Activated T-helper 17 cell treated with anti-CD3 and anti-CD28 coated beads, Interleukin-2, amount 50 U/mL, for 72 hours (primary cell): ENCODE measurements around the gene MYO5A. TPM values are rescaled to one million over a fixed set of nuclear protein-coding genes. Genes with fewer than 3 reads are reported as not detected.

Source experiments
- ATAC-seq: fragments of 150-1000 bp; cut with Tn5 transposase; replicated peaks from 2 replicates; pipeline ENCODE4 v1.10.0; 2021; ENCODE audit warnings: mild to moderate bottlenecking, moderate library complexity
- H3K27ac Mint-ChIP-seq: one replicate; pipeline ENCODE4 v1.8.0; 2022; ENCODE audit warnings: mixed read lengths
- H3K27me3 Mint-ChIP-seq: one replicate; pipeline ENCODE4 v1.8.0; 2022; ENCODE audit warnings: mixed read lengths
- H3K36me3 Mint-ChIP-seq: one replicate; pipeline ENCODE4 v1.8.0; 2022; ENCODE audit warnings: low read depth, mild to moderate bottlenecking, mixed read lengths
- H3K4me1 Mint-ChIP-seq: one replicate; pipeline ENCODE4 v1.8.0; 2022; ENCODE audit warnings: mixed read lengths
- H3K4me3 Mint-ChIP-seq: one replicate; pipeline ENCODE4 v1.8.0; 2022; ENCODE audit warnings: mild to moderate bottlenecking, mixed read lengths
- H3K9me3 Mint-ChIP-seq: one replicate; pipeline ENCODE4 v1.8.0; 2022; ENCODE audit warnings: mixed read lengths
- total RNA-seq, 2 donors: library from RNA; stranded (reverse); gene quantifications; one replicate each; pipeline ENCODE4 v1.2.3, GENCODE V29; 2022

Gene MYO5A
- total RNA-seq, 2 donors from 2014 or later = 33.1 to 59.3 TPM

DNA sequence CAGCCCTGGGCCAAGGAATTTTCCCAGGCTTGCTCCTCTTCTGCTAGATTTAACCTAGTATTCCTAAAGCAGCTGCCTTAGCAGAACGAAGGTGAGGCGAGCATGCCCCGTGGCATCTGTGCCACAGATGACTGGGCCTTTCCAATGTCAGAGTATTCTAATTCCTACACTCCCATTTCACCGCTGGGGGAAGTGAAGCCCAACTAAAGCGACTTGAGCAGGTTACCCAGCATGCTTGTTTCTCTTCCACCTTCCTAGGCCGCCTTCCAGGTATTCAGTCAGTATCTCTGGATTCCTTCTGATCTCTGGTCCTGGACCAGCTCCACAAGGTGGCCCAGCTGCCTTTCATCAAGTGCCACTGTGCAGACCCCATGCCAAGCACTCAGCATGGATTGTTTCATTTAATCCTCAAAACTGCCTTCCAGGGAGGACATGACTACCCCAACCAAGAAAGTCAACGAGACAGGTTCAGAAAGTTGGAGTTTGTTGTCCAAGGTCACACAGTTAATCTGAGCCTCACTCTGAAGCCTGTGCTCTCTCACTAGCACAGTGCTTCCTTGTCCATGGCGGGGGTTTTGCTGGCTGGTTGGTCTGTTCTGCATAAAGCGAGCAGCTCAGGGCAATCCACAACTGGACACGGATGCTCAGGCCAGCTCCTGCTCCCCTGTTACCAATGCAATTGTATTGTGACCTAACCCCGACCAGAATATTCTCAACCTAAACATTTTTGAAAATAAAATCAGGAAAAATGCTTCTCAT lies 248.2 kb downstream of the MYO5A start:
- no peak for ATAC-seq
- no peaks in the 10 kb centered on the region for H3K36me3 Mint-ChIP-seq
- H3K27me3 Mint-ChIP-seq = peaks cover 7% of the 10 kb centered on the region
- no peaks in the 10 kb centered on the region for H3K9me3 Mint-ChIP-seq
- H3K4me1 Mint-ChIP-seq = no peaks in the 10 kb centered on the region
- H3K4me3 Mint-ChIP-seq = no peak overlapping the region
- no peak overlapping the region for H3K27ac Mint-ChIP-seq

DNA sequence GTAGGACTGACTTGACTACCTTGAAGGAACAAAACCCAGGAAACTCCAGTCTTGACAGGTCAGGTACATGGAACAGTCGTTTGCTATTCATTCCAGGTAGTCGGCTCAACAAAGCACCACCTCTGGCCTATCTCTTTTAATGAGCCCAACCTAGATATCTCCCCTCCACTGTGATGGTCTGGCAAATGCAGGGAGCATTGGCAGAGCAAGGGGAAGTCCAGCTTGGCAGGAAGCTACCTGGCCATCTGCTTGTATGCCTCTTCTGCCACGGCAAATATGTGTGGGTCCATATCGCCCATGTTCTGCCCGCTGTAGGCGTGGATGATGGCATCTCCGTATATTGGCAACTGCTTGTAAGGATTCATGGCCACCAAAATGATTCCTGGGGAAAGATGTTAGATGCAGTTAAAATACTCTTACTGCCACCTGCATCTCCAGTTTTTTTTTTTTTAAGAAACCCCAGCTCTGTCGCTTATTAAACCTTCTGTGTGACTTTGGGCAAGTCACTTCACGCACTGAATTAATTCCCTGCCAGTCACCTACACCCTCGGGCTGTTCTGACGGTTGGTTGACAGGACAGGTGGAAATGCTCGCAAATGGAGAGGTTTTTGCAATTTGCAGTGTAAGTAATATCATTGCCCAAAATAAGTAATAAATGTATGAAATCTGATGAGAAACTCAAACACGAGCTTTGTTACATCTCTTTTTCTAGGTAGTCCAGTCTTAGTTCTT lies 249.9 kb downstream of the MYO5A start:
- H3K4me1 Mint-ChIP-seq = no peaks in the 10 kb centered on the region
- peaks cover 7% of the 10 kb centered on the region for H3K27me3 Mint-ChIP-seq
- no peaks in the 10 kb centered on the region for H3K9me3 Mint-ChIP-seq
- no peak overlapping the region for H3K27ac Mint-ChIP-seq
- no peak overlapping the region for H3K4me3 Mint-ChIP-seq
- ATAC-seq = no peak
- no peaks in the 10 kb centered on the region for H3K36me3 Mint-ChIP-seq

DNA sequence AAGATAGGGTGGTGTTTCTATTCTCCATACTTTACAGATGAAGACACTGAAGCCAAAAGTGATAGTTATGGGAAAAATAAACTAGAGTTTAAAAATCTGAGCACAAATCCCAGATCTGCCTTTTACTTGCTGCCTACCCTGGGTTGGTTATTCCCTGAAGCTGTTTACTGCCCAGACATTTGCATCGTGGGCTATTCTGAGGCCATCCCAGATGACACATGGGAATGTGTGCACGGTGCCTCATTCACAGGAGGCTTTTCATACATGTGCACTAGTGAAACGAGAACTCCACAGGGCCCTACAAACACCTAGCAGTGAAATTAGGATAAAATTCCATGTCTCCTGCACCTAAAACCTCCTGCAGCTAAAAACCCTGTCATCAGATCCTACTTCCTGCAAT lies 250.5 kb downstream of the MYO5A start:
- Mint-ChIP-seq H3K4me3 (no peak overlapping the region), H3K9me3 (no peaks in the 10 kb centered on the region), H3K27me3 (peaks cover 7% of the 10 kb centered on the region), H3K27ac (no peak overlapping the region), H3K4me1 (no peaks in the 10 kb centered on the region), H3K36me3 (no peaks in the 10 kb centered on the region)
- ATAC-seq = no peak

DNA sequence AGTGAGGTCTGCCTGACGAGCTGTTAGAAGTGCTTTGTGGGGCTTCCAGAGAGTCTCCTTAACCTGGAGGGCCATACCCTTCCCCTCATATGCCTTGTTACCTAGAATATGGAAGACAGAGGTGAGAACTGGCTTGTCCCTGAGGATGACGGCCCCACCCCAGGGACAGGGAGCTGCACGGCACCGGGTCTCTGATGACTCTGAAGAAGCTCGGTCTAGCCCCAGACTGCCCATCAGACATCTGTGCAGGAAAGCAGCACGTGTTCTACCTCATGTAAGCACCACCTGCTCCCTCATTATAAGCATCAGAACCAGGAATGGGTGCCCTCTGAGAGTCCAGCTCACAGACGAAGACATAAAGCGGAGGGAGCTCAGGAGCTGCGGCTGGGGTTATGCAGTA lies 251.1 kb downstream of the MYO5A start:
- Mint-ChIP-seq H3K9me3 (no peaks in the 10 kb centered on the region), H3K27ac (no peak overlapping the region), H3K4me3 (no peak overlapping the region), H3K36me3 (no peaks in the 10 kb centered on the region), H3K4me1 (no peaks in the 10 kb centered on the region), H3K27me3 (peaks cover 7% of the 10 kb centered on the region)
- no peak for ATAC-seq

DNA sequence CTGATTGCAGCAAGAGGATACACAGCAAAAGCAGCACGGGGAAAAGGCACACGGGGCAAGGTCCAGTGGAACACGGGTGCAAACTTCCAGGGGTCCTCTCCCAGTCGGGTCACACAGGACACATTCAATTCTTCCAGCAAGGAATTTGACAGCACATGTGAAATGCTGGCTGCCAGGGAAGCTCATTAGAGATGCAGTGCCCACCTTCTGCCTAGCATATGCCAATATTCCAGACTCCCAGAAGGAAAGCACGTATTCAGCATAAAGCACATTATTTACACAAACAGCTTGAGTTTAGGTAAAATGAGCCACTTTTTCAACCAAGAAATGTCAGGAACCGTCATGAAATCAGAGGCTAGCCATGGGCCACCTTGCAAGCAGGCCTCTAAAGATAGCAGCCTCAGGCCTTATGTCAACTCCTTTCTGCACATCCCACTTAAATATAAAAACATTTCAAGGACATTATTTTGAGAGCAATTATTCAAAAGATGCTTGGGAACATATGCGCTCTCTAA lies 252.4 kb downstream of the MYO5A start:
- H3K27ac Mint-ChIP-seq = no peak overlapping the region
- H3K27me3 Mint-ChIP-seq = peaks cover 7% of the 10 kb centered on the region
- no peaks in the 10 kb centered on the region for H3K9me3 Mint-ChIP-seq
- H3K4me3 Mint-ChIP-seq = no peak overlapping the region
- no peaks in the 10 kb centered on the region for H3K4me1 Mint-ChIP-seq
- H3K36me3 Mint-ChIP-seq = no peaks in the 10 kb centered on the region
- ATAC-seq = no peak

DNA sequence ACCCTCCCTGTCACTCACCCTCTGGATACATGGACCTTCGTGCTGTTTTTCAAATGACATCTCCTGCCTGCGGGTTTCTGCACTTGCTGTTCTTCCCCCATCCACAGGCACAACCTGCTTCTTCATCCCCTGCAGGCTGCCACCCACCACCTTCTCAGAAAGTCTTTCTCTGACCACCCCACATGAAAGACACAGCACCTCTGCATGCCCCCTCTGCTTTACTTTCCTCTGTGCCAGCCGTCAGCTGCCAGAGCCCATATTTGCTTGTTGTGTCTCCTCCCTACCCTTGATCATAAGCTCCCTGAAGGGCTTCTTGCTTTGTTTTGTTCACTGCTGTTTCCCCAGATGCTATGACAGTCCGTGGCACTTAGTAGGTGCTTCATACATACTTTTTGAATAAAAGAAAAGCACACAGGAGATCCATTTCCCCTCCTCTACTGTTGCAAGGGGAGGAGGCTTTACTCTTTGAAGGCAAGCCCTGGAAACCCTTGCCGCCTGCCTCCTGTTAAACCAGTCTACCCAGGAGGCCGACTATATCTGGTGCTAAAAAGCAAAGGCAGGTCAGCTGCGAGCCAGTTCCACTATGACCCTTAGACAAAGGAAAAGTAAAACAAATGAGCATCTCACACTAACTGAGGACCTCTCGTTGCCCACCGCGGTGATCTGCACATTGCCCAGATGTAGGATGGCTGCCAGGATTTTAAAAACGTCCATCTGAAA lies 265.0 kb downstream of the MYO5A start:
- Mint-ChIP-seq H3K27me3 (no peaks in the 10 kb centered on the region), H3K27ac (peak overlapping the region; percentile 93), H3K4me3 (peak overlapping the region; percentile 74), H3K9me3 (no peaks in the 10 kb centered on the region), H3K36me3 (no peaks in the 10 kb centered on the region), H3K4me1 (peaks cover 21% of the 10 kb centered on the region)
- ATAC-seq = no peak

DNA sequence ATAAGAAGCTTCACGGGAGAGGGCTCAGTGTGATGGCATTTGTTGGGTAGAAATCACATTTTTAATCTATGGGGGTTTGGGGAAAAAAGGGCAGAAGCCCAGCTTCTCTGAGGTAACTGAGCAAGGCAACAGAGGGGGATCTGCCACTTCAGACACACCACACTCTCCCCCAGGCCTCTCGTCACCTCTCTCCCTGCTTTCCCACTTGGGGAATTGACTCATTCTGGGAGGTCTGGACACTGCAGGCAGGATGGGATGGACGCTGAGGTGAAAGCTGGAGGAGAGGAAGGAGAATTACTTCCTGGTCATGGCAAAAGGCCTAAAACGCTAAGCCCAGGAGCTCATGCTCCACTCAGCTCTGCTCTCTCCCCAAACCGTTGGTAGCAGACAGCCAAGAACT lies 266.3 kb downstream of the MYO5A start:
- H3K4me1 Mint-ChIP-seq = peaks cover 21% of the 10 kb centered on the region
- H3K9me3 Mint-ChIP-seq = no peaks in the 10 kb centered on the region
- H3K36me3 Mint-ChIP-seq = no peaks in the 10 kb centered on the region
- no peak for ATAC-seq
- H3K27me3 Mint-ChIP-seq = no peaks in the 10 kb centered on the region
- H3K4me3 Mint-ChIP-seq = peak overlapping the region; percentile 74
- H3K27ac Mint-ChIP-seq = peak overlapping the region; percentile 93

DNA sequence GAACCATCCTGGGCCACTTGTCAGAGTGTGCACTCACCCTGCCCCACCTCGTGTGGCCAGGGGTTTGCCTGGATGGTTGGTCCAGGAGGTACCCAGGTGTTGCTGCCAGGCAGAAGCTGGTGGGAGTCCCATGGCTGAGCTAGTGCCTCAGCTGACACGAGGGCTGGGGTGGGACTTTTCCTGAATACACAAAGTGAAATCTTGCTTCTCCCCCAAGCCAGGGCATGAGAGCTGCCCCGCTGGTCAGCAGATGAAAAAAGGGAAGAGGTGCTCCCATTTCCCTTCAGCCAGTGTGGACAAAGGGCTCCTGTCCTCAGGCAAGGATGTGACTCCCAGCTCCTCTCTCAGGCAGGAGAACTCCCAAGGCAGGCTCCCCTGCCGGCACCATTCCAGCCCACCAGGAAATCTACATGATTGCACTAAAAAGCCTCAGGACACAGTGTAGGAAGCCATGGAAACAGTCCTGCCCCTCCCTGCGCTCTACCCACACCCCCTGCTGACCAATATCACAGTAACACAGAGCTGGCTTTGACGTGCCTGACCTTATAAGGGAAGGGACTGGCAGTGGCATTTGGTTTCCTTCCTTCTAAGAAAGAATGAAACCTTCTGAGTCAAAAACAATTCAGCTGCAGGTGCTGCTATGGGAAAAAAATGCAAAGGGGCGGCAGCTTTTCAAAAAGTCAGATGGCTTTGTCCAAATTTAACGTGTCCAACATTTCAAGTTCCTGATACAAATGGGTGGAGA lies 267.0 kb downstream of the MYO5A start:
- Mint-ChIP-seq H3K36me3 (no peaks in the 10 kb centered on the region), H3K27ac (peak overlapping the region; percentile 93), H3K9me3 (no peaks in the 10 kb centered on the region), H3K27me3 (no peaks in the 10 kb centered on the region), H3K4me3 (peak overlapping the region; percentile 74), H3K4me1 (peaks cover 21% of the 10 kb centered on the region)
- peak; percentile 100 for ATAC-seq

DNA sequence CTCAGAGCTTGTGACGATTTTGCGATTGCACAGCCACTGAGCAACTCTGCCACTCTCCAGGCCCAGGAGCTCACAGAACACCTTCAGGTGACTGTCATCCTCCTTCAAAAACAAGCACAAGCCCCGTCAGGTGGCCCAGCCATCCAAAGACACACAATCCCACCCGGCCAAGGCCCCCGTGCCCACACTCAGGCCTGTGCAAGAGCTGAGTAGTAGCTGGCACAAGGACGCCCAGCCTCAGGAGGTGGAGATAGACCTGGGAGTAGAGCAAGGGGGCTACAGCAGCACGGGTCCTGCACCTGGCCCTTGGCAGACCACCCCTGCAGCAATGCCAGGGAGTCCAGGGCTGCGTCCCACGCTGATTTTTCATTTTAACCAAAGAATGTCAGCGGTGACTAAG lies 267.7 kb downstream of the MYO5A start:
- H3K27me3 Mint-ChIP-seq = no peaks in the 10 kb centered on the region
- no peaks in the 10 kb centered on the region for H3K36me3 Mint-ChIP-seq
- H3K27ac Mint-ChIP-seq = peak overlapping the region; percentile 93
- peaks cover 21% of the 10 kb centered on the region for H3K4me1 Mint-ChIP-seq
- no peaks in the 10 kb centered on the region for H3K9me3 Mint-ChIP-seq
- H3K4me3 Mint-ChIP-seq = peak overlapping the region; percentile 74
- no peak for ATAC-seq

DNA sequence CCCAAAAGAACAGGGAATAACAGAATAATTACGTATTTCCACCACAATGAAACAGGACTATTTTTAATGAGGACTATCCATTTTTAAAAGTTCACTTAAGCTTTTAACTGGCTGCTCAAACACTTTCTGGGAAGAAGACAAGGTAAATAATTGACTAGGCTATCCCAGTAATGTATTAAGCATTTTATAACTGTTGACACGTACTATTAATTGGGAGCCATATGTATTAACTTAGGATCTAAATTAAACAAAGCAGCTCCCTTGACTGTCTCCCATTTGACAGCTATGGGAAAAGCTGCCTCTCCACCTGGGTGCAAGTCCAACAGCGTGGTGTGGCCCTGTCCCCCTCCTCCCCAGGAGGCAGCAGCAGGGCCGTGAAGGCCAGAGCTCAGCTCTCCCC lies 269.2 kb downstream of the MYO5A start:
- no peaks in the 10 kb centered on the region for H3K36me3 Mint-ChIP-seq
- peaks cover 25% of the 10 kb centered on the region for H3K4me1 Mint-ChIP-seq
- no peak overlapping the region for H3K27ac Mint-ChIP-seq
- no peaks in the 10 kb centered on the region for H3K9me3 Mint-ChIP-seq
- no peak overlapping the region for H3K4me3 Mint-ChIP-seq
- H3K27me3 Mint-ChIP-seq = no peaks in the 10 kb centered on the region
- no peak for ATAC-seq

DNA sequence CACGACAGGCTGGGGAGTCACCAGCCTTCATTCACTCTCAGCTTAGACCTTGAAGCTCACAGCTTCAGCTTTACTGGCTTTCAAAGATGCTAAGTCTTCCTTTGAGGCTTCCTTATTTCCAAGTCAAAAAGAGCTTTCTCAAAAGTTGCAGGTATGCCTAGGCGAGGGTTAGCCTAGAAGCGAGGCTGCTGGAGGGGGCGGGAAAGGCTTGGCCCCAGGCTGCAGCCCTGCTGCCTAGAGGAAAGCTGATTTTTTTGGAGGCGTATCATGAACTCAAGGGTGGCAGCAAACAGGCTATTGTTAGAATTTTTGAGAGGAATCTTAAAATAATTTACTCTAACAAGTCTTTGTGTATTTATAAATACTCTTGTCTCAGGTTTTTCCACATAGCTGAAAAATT lies 270.2 kb downstream of the MYO5A start:
- no peaks in the 10 kb centered on the region for H3K36me3 Mint-ChIP-seq
- H3K27me3 Mint-ChIP-seq = no peaks in the 10 kb centered on the region
- peak overlapping the region; percentile 30 for H3K27ac Mint-ChIP-seq
- H3K4me1 Mint-ChIP-seq = peaks cover 23% of the 10 kb centered on the region
- H3K4me3 Mint-ChIP-seq = no peak overlapping the region
- no peak for ATAC-seq
- H3K9me3 Mint-ChIP-seq = no peaks in the 10 kb centered on the region

DNA sequence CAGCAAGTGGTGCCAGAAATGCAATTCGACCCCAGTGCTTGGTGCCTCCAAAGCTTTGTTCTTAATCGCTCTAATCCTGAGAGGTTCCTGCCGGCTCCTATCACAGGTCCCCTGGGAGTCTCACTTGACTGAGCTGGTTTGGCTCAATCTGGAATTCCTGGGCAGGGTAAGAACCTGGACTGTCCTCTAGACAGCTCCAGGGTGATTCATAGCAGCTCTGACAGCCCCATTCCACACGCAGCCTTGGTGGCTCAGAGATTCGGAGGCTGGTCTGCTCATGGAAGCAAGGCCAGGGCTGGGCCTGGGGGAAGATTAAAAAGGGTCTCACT lies 271.0 kb downstream of the MYO5A start:
- no peak overlapping the region for H3K4me3 Mint-ChIP-seq
- H3K4me1 Mint-ChIP-seq = peaks cover 16% of the 10 kb centered on the region
- no peaks in the 10 kb centered on the region for H3K9me3 Mint-ChIP-seq
- H3K36me3 Mint-ChIP-seq = no peaks in the 10 kb centered on the region
- no peak overlapping the region for H3K27ac Mint-ChIP-seq
- no peak for ATAC-seq
- H3K27me3 Mint-ChIP-seq = no peaks in the 10 kb centered on the region
